ENCODE data around the gene UBE3B.

DNA sequence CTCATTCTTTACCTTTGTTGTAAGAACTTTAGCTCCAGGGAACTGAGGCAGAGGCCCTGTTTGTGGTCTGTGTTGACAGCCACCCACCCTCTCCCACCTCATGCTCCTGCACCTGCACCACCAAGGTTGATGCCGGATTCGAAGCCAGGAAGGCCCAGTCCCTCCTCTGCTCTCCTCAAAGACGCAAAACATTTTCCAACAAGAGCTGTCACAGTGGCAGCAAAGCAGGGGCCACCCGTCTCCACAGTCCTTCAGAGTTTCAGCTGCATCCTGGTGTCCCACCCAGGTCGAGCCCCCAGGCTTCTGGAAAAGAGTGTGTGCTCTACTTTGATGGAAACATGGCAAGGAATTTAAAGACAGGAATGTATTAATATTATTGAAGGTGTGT, 58.4 kb downstream of the UBE3B start:
- TF ChIP-seq CTCF (IDR thresholded peaks at IDR 0.05; ENCODE audit: low read length) (no peak), EZH2 (IDR thresholded peaks at IDR 0.05; ENCODE audit: borderline replicate concordance, low read length) (no peak)

All from OCI-LY1 (cell line).